Ovary (tissue), 9 donors: ENCODE data around the gene PSMD5. TPM values are rescaled to one million over a fixed set of nuclear protein-coding genes. Genes with fewer than 3 reads are reported as not detected.

Experiments
- DNase-seq, 5 donors: peaks; one replicate each; pipeline ENCODE4 v3.0.0-alpha.2; 2019 to 2020
- H3K27ac ChIP-seq, 2 donors: fragments of 200-600 bp; one replicate each; pipeline versions ENCODE4 v1.5.1 to v1.8.0; 2019 to 2022
- H3K27me3 ChIP-seq: fragments of 200-600 bp; one replicate; pipeline ENCODE4 v1.8.0; 2022
- H3K36me3 ChIP-seq: fragments of 200-600 bp; sonication (generic); one replicate; pipeline ENCODE4 v1.5.1; 2019
- H3K4me1 ChIP-seq: one replicate; pipeline ENCODE4 v1.8.1; 2013; ENCODE audit warnings: mild to moderate bottlenecking, moderate library complexity; ENCODE audit not compliant: insufficient read depth
- H3K4me3 ChIP-seq: fragments of 200-600 bp; sonication (generic); one replicate; pipeline ENCODE4 v1.5.1; 2017
- H3K9me3 ChIP-seq, 2 donors: fragments of 200-600 bp in 1 of 2; sonication (generic) in 1 of 2; one replicate each; pipeline versions ENCODE4 v1.5.1 to v1.8.1; 2013 to 2019; ENCODE audit warnings: mild to moderate bottlenecking in 1 of 2, moderate library complexity in 1 of 2
- CTCF ChIP-seq, 3 donors: fragments of 450-650 bp in 2 of 3; fragments of 200-600 bp in 1 of 3; IDR thresholded peaks; one replicate each; pipeline versions ENCODE4 v1.5.1 to v1.8.0; 2016 to 2022; ENCODE audit warnings: antibody characterized with exemption in 3 of 3, mild to moderate bottlenecking in 1 of 3
- EP300 ChIP-seq: sonication (generic); formaldehyde crosslinking; IDR thresholded peaks from one replicate; pipeline ENCODE4 v1.6.1; 2017; ENCODE audit warnings: antibody characterized with exemption
- POLR2A ChIP-seq: fragments of 450-650 bp; IDR thresholded peaks from one replicate; pipeline ENCODE4 v1.6.1; 2017; ENCODE audit warnings: antibody characterized with exemption, mild to moderate bottlenecking, moderate library complexity
- WGBS, 3 donors: extraction: QIAGEN DNeasy Blood & Tissue Kit in 1 of 3; methylation state at CpG; one replicate each; pipeline versions ENCODE4 v1.1.5 to v1.1.7; 2013 to 2017; 5-methylcytosine and 5-hydroxymethylcytosine counted together
- intact Hi-C, 4 donors: fragments of 100-400 bp; cut with DNase I; formaldehyde crosslinking; loops; one replicate each; pipeline versions ENCODE4 v1.11.0 to v1.15.1; 2022 to 2023
- polyA plus RNA-seq, 2 donors: library from polyadenylated mRNA; stranded (reverse); fragments of 200-250 nt in 1 of 2; fragments of 350-450 nt in 1 of 2; fragmentation: Illumina TruSeq in 1 of 2; extraction: RNeasy Lipid Tissue Mini Kit (QIAGEN cat#74804) in 1 of 2; gene quantifications; one replicate each; pipeline ENCODE4 v1.2.3, GENCODE V29; 2013 to 2014
- total RNA-seq, 7 donors: library from RNA; depleted of rRNA in 2 of 7; stranded (reverse); fragments of >200 nt in 2 of 7; fragmentation: NEBNext Ultra II Directional in 3 of 7; extraction: Animal tissue kit (Norgen Biotek cat#: 25700) in 3 of 7; gene quantifications; one replicate each; pipeline versions ENCODE4 v1.1.0 to v1.2.4, GENCODE V29; 2016 to 2023
- donor health status: DM: no; HTN: no; CAD: no; lungs with moderate emphysema.
- donor health status: DM: no; HTN: no; CAD: no.
- donor health status: Bipolar disorder and iron deficiency.
- donor health status: DM: yes; HTN: yes; CAD: no.
- donor health status: DM: no; HTN: no; CAD: no.
- donor health status: DM: yes; HTN: yes; CAD: no.

The PSMD5 gene
- total and polyA plus RNA-seq, 9 donors, result 13.4 to 49.2 (median 36.9) TPM

GRCh38 chr9:120890320-120891244, 47.9 kb upstream of the PSMD5 start:
- Histone ChIP-seq H3K27ac (peak overlapping the region in 1 of 2 donors; percentile 9), H3K4me1 (peaks cover 5% of the 10 kb centered on the region), H3K9me3 (no peaks in the 10 kb centered on the region), H3K4me3 (no peak overlapping the region), H3K27me3 (no peaks in the 10 kb centered on the region), H3K36me3 (no peaks in the 10 kb centered on the region)
- no peak for TF ChIP-seq CTCF (IDR thresholded peaks at IDR 0.05)
- no peak for TF ChIP-seq EP300
- TF ChIP-seq POLR2A, result no peak
- DNase-seq, result no peak
- intact Hi-C loops, result no loop called here
- 76 to 82% (median 82%) methylated on average over 14 of the region's 14 CpGs for WGBS, 3 donors

GRCh38 chr9:120889606-120890271, 47.0 kb upstream of the PSMD5 start:
- Histone ChIP-seq H3K27ac (peak overlapping the region; percentile 9 to 29), H3K4me1 (peaks cover 4% of the 10 kb centered on the region), H3K27me3 (no peaks in the 10 kb centered on the region), H3K4me3 (no peak overlapping the region), H3K36me3 (no peaks in the 10 kb centered on the region), H3K9me3 (no peaks in the 10 kb centered on the region)
- DNase-seq, result no peak
- intact Hi-C loops, result no loop called here
- TF ChIP-seq EP300 (no peak), CTCF (IDR thresholded peaks at IDR 0.05) (no peak), POLR2A (no peak)
- WGBS, 3 donors, result 96 to 100% (median 98%) methylated on average over 1 of the region's 1 CpG

GRCh38 chr9:120888626-120889025, 45.9 kb upstream of the PSMD5 start:
- no peak overlapping the region for H3K4me3 ChIP-seq
- no peaks in the 10 kb centered on the region for H3K36me3 ChIP-seq
- no peak for TF ChIP-seq POLR2A
- TF ChIP-seq CTCF (IDR thresholded peaks at IDR 0.05), result no peak
- no peak for TF ChIP-seq EP300
- no peaks in the 10 kb centered on the region for H3K9me3 ChIP-seq
- no peak for DNase-seq
- intact Hi-C loops, result no loop called here
- peaks cover 1% of the 10 kb centered on the region for H3K4me1 ChIP-seq
- no peak overlapping the region for H3K27ac ChIP-seq
- H3K27me3 ChIP-seq, result no peaks in the 10 kb centered on the region

- Histone ChIP-seq H3K4me3 (no peak overlapping the region), H3K27ac (no peak overlapping the region), H3K36me3 (no peaks in the 10 kb centered on the region), H3K4me1 (peaks cover 1% of the 10 kb centered on the region), H3K9me3 (no peaks in the 10 kb centered on the region), H3K27me3 (no peaks in the 10 kb centered on the region)
- intact Hi-C loops, result no loop called here
- WGBS, 3 donors, result 64 to 79% (median 77%) methylated on average over 8 of the region's 8 CpGs
- TF ChIP-seq CTCF (IDR thresholded peaks at IDR 0.05) (no peak), EP300 (no peak), POLR2A (no peak)
- DNase-seq, result no peak
Measured at GRCh38 chr9:120886490-120886967, 43.8 kb upstream of the PSMD5 start.
